Cardiac atrium fibroblast (primary cell): Measurements from ENCODE around the gene QKI. TPM values are rescaled to one million over a fixed set of nuclear protein-coding genes. Genes with fewer than 3 reads are reported as not detected.

ENCODE experiments used
- total RNA-seq: library from RNA; depleted of rRNA; stranded (reverse); fragments of >200 nt; gene quantifications from 2 replicates; pipeline ENCODE4 v1.2.3, GENCODE V29; 2015

Gene QKI
- total RNA-seq: 107 and 114 TPM in 2 replicates

DNA sequence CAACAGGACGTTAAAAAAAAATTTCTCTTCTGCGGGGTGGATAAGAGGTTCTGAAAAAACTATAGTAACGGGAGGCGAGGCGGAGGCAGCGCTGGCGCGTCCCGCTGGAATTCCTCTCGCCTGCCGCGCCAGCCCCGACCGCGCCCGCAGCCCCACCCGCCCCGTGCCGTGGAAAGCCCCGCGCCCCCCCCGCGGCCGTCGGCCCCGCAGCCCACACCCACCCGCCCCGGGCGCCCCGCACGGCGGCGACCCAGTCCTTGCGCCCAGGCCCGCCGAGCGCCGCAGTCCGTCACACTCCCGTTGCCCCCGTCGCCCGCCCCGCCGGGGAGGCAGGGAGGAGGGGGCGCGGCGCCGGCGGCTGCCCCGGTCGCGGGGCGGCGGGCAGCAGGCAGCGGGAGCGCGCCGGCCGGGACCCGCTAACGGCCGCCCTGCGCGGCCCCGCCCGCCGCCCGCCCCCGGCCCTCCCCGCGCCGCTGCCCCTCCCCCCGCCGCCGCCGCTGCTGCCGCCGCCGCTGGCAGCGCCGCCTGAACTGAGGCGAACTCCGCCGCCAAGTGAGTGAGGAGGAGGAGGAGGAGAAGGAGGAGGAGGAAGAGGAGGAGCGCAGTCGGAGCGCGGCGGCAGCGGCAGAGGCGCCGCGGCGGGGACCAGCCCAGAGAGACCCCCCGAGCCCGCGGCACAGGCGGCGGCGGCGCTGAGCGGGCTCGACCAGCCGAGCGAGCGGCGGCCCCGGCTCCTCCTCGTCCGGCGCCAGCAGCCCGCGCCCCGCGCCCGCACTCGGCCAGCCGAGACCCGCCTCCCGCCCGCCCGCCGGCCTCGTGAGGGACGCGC is at the start of gene QKI:
TSS of gene QKI (plus strand) at position 602 of the 829 bp plus-strand sequence. CDS start 476 bp downstream, outside the sequence.

